HCT116 (cell line): ENCODE data around the gene NDUFC2. TPM values are rescaled to one million over a fixed set of nuclear protein-coding genes. Genes with fewer than 3 reads are reported as not detected.
A peak's percentile ranks its signal among the peaks of the same experiment; 100 is the strongest.

Source experiments
- ATAC-seq: fragments of 200-7000 bp; cut with Tn5 transposase; 2 replicates; pipeline ENCODE4 v1.9.1; 2020; ENCODE audit warnings: mild to moderate bottlenecking, moderate library complexity
- BruUV-seq: library from RNA; stranded (reverse); fragments of 400-500 nt; replicated peaks from 2 replicates; lab custom pipeline; 2021; lab: Mats Ljungman, UMichigan
- CTCF ChIA-PET: fragments of 300-600 bp; sonication (Branson Sonifier 250); formaldehyde crosslinking; loops from one replicate; lab custom pipeline; 2021; ENCODE audit warnings: antibody characterized with exemption; lab: Charles Lee
- POLR2A ChIA-PET: fragments of 300-600, 350-600 bp; sonication (Branson Sonifier 250); formaldehyde crosslinking; loops from one replicate; lab custom pipeline; 2021; ENCODE audit warnings: antibody characterized with exemption; lab: Charles Lee
- RAD21 ChIA-PET, 2 experiments: fragments of 300-600 bp; sonication (Branson Sonifier 250); formaldehyde crosslinking; loops; one replicate each; lab custom pipeline; 2023; ENCODE audit warnings: low total read pairs in 2 of 2; ENCODE audit not compliant: uncharacterized antibody in 2 of 2, unreplicated experiment in 2 of 2, low non-redundant PET in 1 of 2; lab: Charles Lee
- DNase-seq: peaks from one replicate; pipeline ENCODE4 v3.0.0-alpha.2; 2010; ENCODE audit warnings: low read depth, low spot score
- H2AFZ ChIP-seq: fragments of 200-600 bp; shearing (Covaris generic), sonication (generic); 2 replicates; pipeline ENCODE4 v1.6.1; 2017; ENCODE audit warnings: low read depth, mixed run types, mixed read lengths, antibody characterized with exemption, low read length; ENCODE audit not compliant: poor library complexity, severe bottlenecking
- H3K27ac ChIP-seq: 2 replicates; pipeline ENCODE4 v1.5.1; 2012; ENCODE audit warnings: low read depth, low read length
- H3K27me3 ChIP-seq: fragments of 200-600 bp; sonication (generic); 2 replicates; pipeline ENCODE4 v1.6.1; 2016; ENCODE audit warnings: mixed run types, low read length, mixed read lengths; ENCODE audit not compliant: insufficient read depth
- H3K36me3 ChIP-seq, 2 experiments: fragments of 200-500 bp in 1 of 2; fragments of 200-600 bp in 1 of 2; sonication (Bioruptor generic) in 1 of 2; sonication (generic) in 1 of 2; 2 replicates each; pipeline versions ENCODE4 v1.5.1 to v1.6.1; 2014 to 2016; ENCODE audit warnings: low read length in 2 of 2, inconsistent platforms in 1 of 2, mixed read lengths in 1 of 2, mixed run types in 1 of 2; ENCODE audit not compliant: insufficient read depth in 2 of 2, control insufficient read depth in 1 of 2
- H3K4me1 ChIP-seq, 2 experiments: fragments of 200-600 bp in 1 of 2; sonication (generic) in 1 of 2; 2 replicates each; pipeline versions ENCODE4 v1.5.1 to v1.6.1; 2012 to 2017; ENCODE audit warnings: low read length in 2 of 2, inconsistent platforms in 1 of 2, mild to moderate bottlenecking in 1 of 2, mixed read lengths in 1 of 2, mixed run types in 1 of 2, moderate library complexity in 1 of 2; ENCODE audit not compliant: insufficient read depth in 2 of 2, control insufficient read depth in 1 of 2
- H3K4me2 ChIP-seq: fragments of 200-600 bp; sonication (generic); 2 replicates; pipeline ENCODE4 v1.6.1; 2017; ENCODE audit warnings: mixed run types, low read length, mixed read lengths
- H3K4me3 ChIP-seq, 2 experiments: fragments of 200-600 bp in 1 of 2; sonication (generic) in 1 of 2; replicated peaks in 1 of 2; 2 replicates each; pipeline ENCODE4 v1.5.1; 2011 to 2016; ENCODE audit warnings: low read length in 2 of 2, control low read depth in 1 of 2, low read depth in 1 of 2, mild to moderate bottlenecking in 1 of 2, mixed read lengths in 1 of 2, mixed run types in 1 of 2
- H3K79me2 ChIP-seq: fragments of 200-600 bp; sonication (generic); 2 replicates; pipeline ENCODE4 v1.6.1; 2017; ENCODE audit warnings: mild to moderate bottlenecking, mixed run types, low read length, moderate library complexity, mixed read lengths; ENCODE audit not compliant: insufficient read depth
- H3K9ac ChIP-seq: fragments of 200-600 bp; sonication (generic); 2 replicates; pipeline ENCODE4 v1.6.1; 2016; ENCODE audit warnings: low read length, mixed read lengths
- H3K9me2 ChIP-seq: fragments of 200-600 bp; sonication (generic), shearing (Covaris generic); 2 replicates; pipeline ENCODE4 v1.6.1; 2017; ENCODE audit warnings: mixed run types, mild to moderate bottlenecking, moderate library complexity; ENCODE audit not compliant: insufficient read depth
- H3K9me3 ChIP-seq, 2 experiments: fragments of 200-500 bp in 1 of 2; fragments of 200-600 bp in 1 of 2; sonication (Bioruptor generic) in 1 of 2; sonication (generic) in 1 of 2; 2 replicates each; pipeline ENCODE4 v1.6.1; 2014 to 2017; ENCODE audit warnings: low read length in 2 of 2, mixed read lengths in 2 of 2, inconsistent platforms in 1 of 2, low read depth in 1 of 2, mild to moderate bottlenecking in 1 of 2, mixed run types in 1 of 2, moderate library complexity in 1 of 2; ENCODE audit not compliant: control insufficient read depth in 1 of 2, insufficient read depth in 1 of 2
- H4K20me1 ChIP-seq: fragments of 200-600 bp; sonication (generic), shearing (Covaris generic); 2 replicates; pipeline ENCODE4 v1.6.1; 2017; ENCODE audit warnings: mixed run types, mild to moderate bottlenecking, moderate library complexity; ENCODE audit not compliant: insufficient read depth
- CBX3 ChIP-seq: IDR thresholded peaks from 2 replicates; pipeline ENCODE4 v1.6.1; 2012; ENCODE audit warnings: low read depth
- CEBPB ChIP-seq: IDR thresholded peaks from 2 replicates; pipeline ENCODE4 v1.6.1; 2012; ENCODE audit warnings: low read depth
- EZH2phosphoT487 ChIP-seq: fragments of 200-600 bp; IDR thresholded peaks from 2 replicates; pipeline ENCODE4 v1.6.1; 2018; ENCODE audit warnings: antibody characterized with exemption, borderline replicate concordance
- POLR2A ChIP-seq: IDR thresholded peaks from 2 replicates; pipeline ENCODE4 v1.7.0; 2011; ENCODE audit warnings: borderline replicate concordance; ENCODE audit not compliant: insufficient read depth, insufficient read length; ENCODE audit errors: extremely low read depth
- POLR2AphosphoS5 ChIP-seq: IDR thresholded peaks from 2 replicates; pipeline ENCODE4 v1.6.1; 2011; ENCODE audit warnings: mild to moderate bottlenecking, low read depth, low read length, moderate library complexity
- RAD21 ChIP-seq: IDR thresholded peaks from 2 replicates; pipeline ENCODE4 v1.6.1; 2012; ENCODE audit warnings: low read depth, mild to moderate bottlenecking
- SP1 ChIP-seq: IDR thresholded peaks from 2 replicates; pipeline ENCODE4 v1.6.1; 2012; ENCODE audit warnings: low read depth
- YY1 ChIP-seq: IDR thresholded peaks from 2 replicates; pipeline ENCODE4 v1.6.1; 2011; ENCODE audit warnings: low read length, low read depth, moderate library complexity, mild to moderate bottlenecking; ENCODE audit not compliant: insufficient replicate concordance; ENCODE audit errors: extremely low read depth
- ZFX ChIP-seq: fragments of 450-650 bp; IDR thresholded peaks from 2 replicates; pipeline ENCODE4 v1.6.1; 2017
- ZNF274 ChIP-seq: fragments of 200-500 bp; sonication (Bioruptor generic); IDR thresholded peaks from 2 replicates; pipeline ENCODE4 v1.6.1; 2014; ENCODE audit warnings: mild to moderate bottlenecking, low read depth, low read length, inconsistent platforms
- intact Hi-C: fragments of 100-400 bp; cut with micrococcal nuclease; formaldehyde crosslinking; loops from 2 replicates; pipeline ENCODE4 v1.10.0; 2022
- total RNA-seq: library from RNA; stranded (reverse); gene quantifications from one replicate; pipeline ENCODE4 v1.2.1, GENCODE V29; 2021; ENCODE audit not compliant: unreplicated experiment
- TF ChIP-seq, protein P1 (sequence below): IDR thresholded peaks from 2 replicates; pipeline ENCODE4 v1.6.1; 2012

NDUFC2 gene
- total RNA-seq, 1 experiment from 2014 or later, result 225 TPM

- H3K4me1 ChIP-seq, result peaks cover 20 to 47% of the 10 kb centered on the region in 2 experiments
These were observed 57.0 kb downstream of the NDUFC2 start, which contains the start of gene KCTD14 for GRCh38 chr11:78022397-78023396. TSS of gene KCTD14 (minus strand) at chr11:78023276. CDS start at chr11:78023249, 27 bp downstream.

More at GRCh38 chr11:78022397-78023396, 57.0 kb downstream of the NDUFC2 start, which contains the start of gene KCTD14:
- ChIA-PET POLR2A (no interaction called here), RAD21 (no interaction called here), CTCF (interaction anchor here (0.6 kb wide), 1 partner anchor 10 kb away, joined by 3 read pairs; no protein-coding TSS in a partner anchor)
- Histone ChIP-seq H3K27ac (peak within 1 kb of the TSS; percentile 54), H3K4me2 (peak within 1 kb of the TSS; percentile 99), H3K79me2 (peaks cover 18% of the 10 kb centered on the region), H3K36me3 (no peaks in the 10 kb centered on the region), H3K9me2 (no peaks in the 10 kb centered on the region), H2AFZ (peak within 1 kb of the TSS; percentile 56), H4K20me1 (no peaks in the 10 kb centered on the region)
- intact Hi-C loops, result no loop called here
- TF ChIP-seq ZFX, result peak; percentile 43; the same call in 1 of the 2 replicates
- no peak for TF ChIP-seq CEBPB
- TF ChIP-seq EZH2phosphoT487, result no peak
- no peak for TF ChIP-seq ZNF274
- no peak for TF ChIP-seq RAD21
- TF ChIP-seq POLR2AphosphoS5, result peak; percentile 92
- TF ChIP-seq, protein P1, sequence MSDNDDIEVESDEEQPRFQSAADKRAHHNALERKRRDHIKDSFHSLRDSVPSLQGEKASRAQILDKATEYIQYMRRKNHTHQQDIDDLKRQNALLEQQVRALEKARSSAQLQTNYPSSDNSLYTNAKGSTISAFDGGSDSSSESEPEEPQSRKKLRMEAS, result peak; percentile 83
- no peak for TF ChIP-seq SP1
- TF ChIP-seq CBX3, result 0 out of 2 replicates have a peak, but pooled peaks have one; percentile 10
- TF ChIP-seq POLR2A, result peak; percentile 81
- TF ChIP-seq YY1, result no peak
- TF ChIP-seq, all 23 proteins: peak for 5
- no peaks in the 10 kb centered on the region for H3K9me3 ChIP-seq
- H3K9ac ChIP-seq, result peak within 1 kb of the TSS; percentile 78
- BruUV-seq, result TSS peak; percentile 60
- H3K27me3 ChIP-seq, result no peaks in the 10 kb centered on the region
- no peak for DNase-seq
- H3K4me3 ChIP-seq, result peak within 1 kb of the TSS; percentile 74 to 76
- peak; percentile 94 for ATAC-seq
